Stomach (tissue), 4 donors: ENCODE data around the gene CYP46A1.

Experiments
- EP300 ChIP-seq: sonication (generic); formaldehyde crosslinking; IDR thresholded peaks from one replicate; pipeline ENCODE4 v1.6.1; 2017; ENCODE audit warnings: antibody characterized with exemption
- POLR2A ChIP-seq, 4 donors: fragments of 450-650 bp; IDR thresholded peaks; one replicate each; pipeline ENCODE4 v1.6.1; 2016; ENCODE audit warnings: antibody characterized with exemption in 4 of 4, control low read depth in 2 of 4, mild to moderate bottlenecking in 1 of 4, moderate library complexity in 1 of 4
- POLR2AphosphoS5 ChIP-seq, 3 donors: sonication (generic); formaldehyde crosslinking; IDR thresholded peaks; one replicate each; pipeline ENCODE4 v1.6.1; 2016; ENCODE audit warnings: antibody characterized with exemption in 3 of 3
- TF ChIP-seq, protein P1 (sequence below), 7 experiments: fragments of 450-650 bp in 4 of 7; fragments of 200-600 bp in 3 of 7; sonication (generic) in 3 of 7; IDR thresholded peaks; one replicate each; pipeline ENCODE4 v1.5.1; 2016 to 2019; ENCODE audit warnings: antibody characterized with exemption in 7 of 7, control low read depth in 2 of 7, mild to moderate bottlenecking in 1 of 7

DNA sequence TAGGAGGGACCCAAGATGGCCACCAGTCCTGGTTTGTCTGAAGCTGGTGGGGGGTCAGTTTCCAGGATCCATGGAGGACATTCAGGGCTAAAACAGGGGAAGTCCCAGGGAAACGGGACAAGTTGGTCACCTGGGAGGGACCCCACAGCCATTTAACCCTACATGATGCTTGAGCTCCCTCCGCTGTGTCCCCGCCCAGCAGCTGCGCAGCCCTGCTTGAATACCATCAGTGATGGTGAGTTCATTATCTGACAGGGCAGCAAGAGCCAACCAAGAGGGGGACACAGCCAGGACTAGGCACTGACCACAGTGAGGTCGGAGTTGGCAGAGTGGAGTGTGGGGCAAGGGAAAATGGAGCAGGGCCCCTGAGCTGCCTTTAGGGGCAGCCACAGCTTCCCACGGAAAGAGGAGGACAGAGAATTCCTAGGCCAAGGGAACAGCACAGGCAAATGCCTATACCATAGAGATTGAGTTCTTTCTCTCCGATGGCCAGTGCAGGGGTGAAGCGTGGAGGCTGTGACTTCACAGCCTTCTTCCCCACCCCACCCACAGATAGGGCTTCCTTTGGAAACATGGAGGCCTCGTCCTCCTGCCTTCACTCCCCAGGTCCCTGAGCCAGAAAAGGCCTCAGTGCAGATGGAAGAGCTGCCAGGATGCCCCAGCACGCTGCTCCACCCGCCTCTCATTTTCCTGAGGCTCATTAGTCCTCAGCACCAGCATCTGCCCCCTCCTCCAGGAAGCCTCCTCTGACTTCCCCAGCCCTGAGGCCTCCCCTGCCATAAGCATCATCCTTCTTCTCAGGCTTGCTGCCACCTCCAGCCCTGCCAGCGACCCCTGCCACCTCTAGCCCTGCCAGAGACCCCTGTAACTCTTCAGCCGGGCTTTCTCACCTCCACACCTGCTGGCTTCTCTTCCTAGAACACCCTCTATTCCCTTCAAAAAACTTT is 51.4 kb downstream of the CYP46A1 start:
- TF ChIP-seq, protein P1, sequence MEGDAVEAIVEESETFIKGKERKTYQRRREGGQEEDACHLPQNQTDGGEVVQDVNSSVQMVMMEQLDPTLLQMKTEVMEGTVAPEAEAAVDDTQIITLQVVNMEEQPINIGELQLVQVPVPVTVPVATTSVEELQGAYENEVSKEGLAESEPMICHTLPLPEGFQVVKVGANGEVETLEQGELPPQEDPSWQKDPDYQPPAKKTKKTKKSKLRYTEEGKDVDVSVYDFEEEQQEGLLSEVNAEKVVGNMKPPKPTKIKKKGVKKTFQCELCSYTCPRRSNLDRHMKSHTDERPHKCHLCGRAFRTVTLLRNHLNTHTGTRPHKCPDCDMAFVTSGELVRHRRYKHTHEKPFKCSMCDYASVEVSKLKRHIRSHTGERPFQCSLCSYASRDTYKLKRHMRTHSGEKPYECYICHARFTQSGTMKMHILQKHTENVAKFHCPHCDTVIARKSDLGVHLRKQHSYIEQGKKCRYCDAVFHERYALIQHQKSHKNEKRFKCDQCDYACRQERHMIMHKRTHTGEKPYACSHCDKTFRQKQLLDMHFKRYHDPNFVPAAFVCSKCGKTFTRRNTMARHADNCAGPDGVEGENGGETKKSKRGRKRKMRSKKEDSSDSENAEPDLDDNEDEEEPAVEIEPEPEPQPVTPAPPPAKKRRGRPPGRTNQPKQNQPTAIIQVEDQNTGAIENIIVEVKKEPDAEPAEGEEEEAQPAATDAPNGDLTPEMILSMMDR (IDR thresholded peaks at IDR 0.05): no peak
- TF ChIP-seq POLR2AphosphoS5 (IDR thresholded peaks at IDR 0.05) (no peak), POLR2A (IDR thresholded peaks at IDR 0.05) (no peak), EP300 (no peak)
